IgD-negative memory B cell (primary cell): ENCODE measurements around the gene SRGN. TPM values are rescaled to one million over a fixed set of nuclear protein-coding genes. Genes with fewer than 3 reads are reported as not detected.
"Not testable (repeated sequence)": the region's sequence is repeated elsewhere in the genome, so short reads cannot be mapped to it uniquely, and the experiment has no call there.

Experiments used
- H3K27ac Mint-ChIP-seq, 3 donors: one replicate each; pipeline ENCODE4 v1.8.0; 2020 to 2022; ENCODE audit warnings: mild to moderate bottlenecking in 3 of 3, mixed read lengths in 3 of 3, moderate library complexity in 1 of 3
- H3K27me3 Mint-ChIP-seq: one replicate; pipeline ENCODE4 v1.8.0; 2021; ENCODE audit warnings: mixed read lengths
- H3K36me3 Mint-ChIP-seq: one replicate; pipeline ENCODE4 v1.8.0; 2020; ENCODE audit warnings: mild to moderate bottlenecking, mixed read lengths
- H3K4me1 Mint-ChIP-seq, 3 donors: one replicate each; pipeline ENCODE4 v1.8.0; 2020 to 2022; ENCODE audit warnings: mixed read lengths in 3 of 3, mild to moderate bottlenecking in 1 of 3
- H3K4me3 Mint-ChIP-seq, 4 donors: one replicate each; pipeline ENCODE4 v1.8.0; 2020 to 2022; ENCODE audit warnings: mild to moderate bottlenecking in 4 of 4, mixed read lengths in 4 of 4, moderate library complexity in 3 of 4
- H3K9me3 Mint-ChIP-seq, 3 donors: one replicate each; pipeline ENCODE4 v1.8.0; 2020 to 2021; ENCODE audit warnings: mixed read lengths in 3 of 3, mild to moderate bottlenecking in 1 of 3
- polyA plus RNA-seq: library from polyadenylated mRNA; unstranded; fragments of 300-500 nt; fragmentation: Illumina TruSeq; gene quantifications from one replicate; pipeline ENCODE4 v1.2.3, GENCODE V29; 2021

Gene SRGN, protein sequence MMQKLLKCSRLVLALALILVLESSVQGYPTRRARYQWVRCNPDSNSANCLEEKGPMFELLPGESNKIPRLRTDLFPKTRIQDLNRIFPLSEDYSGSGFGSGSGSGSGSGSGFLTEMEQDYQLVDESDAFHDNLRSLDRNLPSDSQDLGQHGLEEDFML
- 65.1 TPM for polyA plus RNA-seq

- Mint-ChIP-seq H3K9me3 (peaks cover 0 to 1% (median 0%) of the 10 kb centered on the region in 3 donors), H3K4me3 (peak within 1 kb of the TSS; percentile 85 to 96 (median 92)), H3K4me1 (peaks cover 36 to 48% (median 38%) of the 10 kb centered on the region in 3 donors), H3K27ac (peak within 1 kb of the TSS; percentile 91 to 95 (median 93)), H3K36me3 (no peaks in the 10 kb centered on the region), H3K27me3 (no peaks in the 10 kb centered on the region)
Measured at GRCh38 chr10:69087590-69088470, at the start of gene SRGN. TSS of gene SRGN (plus strand) at chr10:69088103. CDS start at chr10:69088158, 55 bp downstream.

DNA sequence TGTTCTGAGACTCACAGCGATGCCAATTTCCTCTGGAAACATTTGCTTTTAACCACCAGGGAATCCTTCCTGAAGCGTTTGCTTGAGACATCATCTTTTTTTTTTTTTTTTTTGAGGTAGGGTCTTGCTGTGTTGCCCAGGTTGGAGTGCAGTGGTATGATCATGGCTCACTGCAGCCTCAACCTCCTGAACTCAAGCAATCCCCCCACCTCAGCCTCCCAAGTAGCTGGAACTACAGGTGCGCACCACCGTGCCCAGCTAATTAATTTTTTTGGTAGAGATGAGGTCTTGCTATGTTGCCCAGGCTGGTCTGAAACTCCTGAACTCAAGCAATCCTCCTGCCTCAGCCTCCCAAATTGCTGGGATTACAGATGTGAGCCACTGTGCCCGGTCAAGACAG, 47.0 kb upstream of the SRGN start:
- H3K4me3 Mint-ChIP-seq, H3K36me3 Mint-ChIP-seq, H3K27ac Mint-ChIP-seq, H3K9me3 Mint-ChIP-seq, H3K27me3 Mint-ChIP-seq: not testable (repeated sequence)
- H3K4me1 Mint-ChIP-seq, result peaks cover 16 to 21% (median 20%) of the 10 kb centered on the region in 3 donors

DNA sequence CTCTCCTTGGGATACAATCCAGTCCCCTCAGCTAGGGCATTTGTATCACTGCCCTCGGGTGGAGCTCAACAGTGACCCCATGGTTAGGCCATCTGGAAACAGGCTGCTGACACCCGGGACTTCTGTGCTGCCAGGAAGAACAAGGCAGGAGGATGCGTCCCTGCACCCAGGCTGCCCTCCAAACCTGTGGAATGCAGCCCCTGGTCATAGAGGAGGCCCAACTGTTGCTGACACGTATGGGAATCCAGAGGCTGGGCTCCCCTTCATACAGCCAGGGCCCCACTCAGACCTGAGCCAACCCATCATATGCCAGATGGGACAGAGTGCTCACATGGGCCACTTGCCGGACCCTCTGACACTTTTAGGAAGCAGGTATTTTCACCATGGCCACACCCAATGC, 45.5 kb upstream of the SRGN start:
- no peak overlapping the region for H3K4me3 Mint-ChIP-seq
- no peaks in the 10 kb centered on the region for H3K27me3 Mint-ChIP-seq
- H3K9me3 Mint-ChIP-seq, result peaks cover 0 to under 1% (median 0%) of the 10 kb centered on the region in 3 donors
- H3K27ac Mint-ChIP-seq, result no peak overlapping the region
- peaks cover 17 to 21% (median 20%) of the 10 kb centered on the region in 3 donors for H3K4me1 Mint-ChIP-seq
- peaks cover 1% of the 10 kb centered on the region for H3K36me3 Mint-ChIP-seq

GRCh38 chr10:69042838-69043237, 45.1 kb upstream of the SRGN start:
- H3K27ac Mint-ChIP-seq, result no peak overlapping the region

DNA sequence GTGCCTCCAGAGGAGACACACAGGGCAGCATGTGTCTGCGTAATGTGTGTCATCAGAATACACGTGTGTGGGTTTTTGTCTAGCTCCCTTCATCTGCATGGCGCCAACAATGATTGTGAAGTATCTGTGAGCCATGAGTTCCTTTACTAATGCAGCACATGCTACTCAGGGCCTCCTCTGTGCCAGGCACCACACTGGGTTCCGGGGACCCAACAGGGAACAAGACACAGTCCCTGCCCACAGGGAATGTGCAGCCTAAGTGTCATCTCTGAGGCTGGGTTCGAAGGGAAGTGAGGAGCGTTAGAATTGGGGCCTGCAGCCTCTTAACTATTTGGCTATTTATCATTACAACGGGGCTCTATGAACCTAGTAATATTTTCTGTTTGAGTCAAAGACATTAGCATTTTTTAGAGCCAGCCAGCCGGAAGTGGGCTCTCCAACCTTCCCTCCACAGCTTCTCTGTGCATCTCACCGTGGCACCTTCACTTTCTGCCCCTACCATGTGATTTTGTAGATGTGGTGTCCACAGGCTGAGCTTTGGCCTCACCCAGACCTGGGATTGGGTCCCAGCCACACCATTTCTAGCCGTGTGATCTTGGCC, 43.9 kb upstream of the SRGN start:
- Mint-ChIP-seq H3K36me3 (peaks cover 1% of the 10 kb centered on the region), H3K27ac (peak overlapping the region; percentile 25 to 78 (median 63)), H3K4me3 (peak overlapping the region in 3 of 4 donors; percentile 76 to 91 (median 83)), H3K9me3 (no peaks in the 10 kb centered on the region), H3K27me3 (no peaks in the 10 kb centered on the region), H3K4me1 (peaks cover 17 to 23% (median 21%) of the 10 kb centered on the region in 3 donors)

More at GRCh38 chr10:69042838-69043237, 45.1 kb upstream of the SRGN start:
- H3K36me3 Mint-ChIP-seq, result peaks cover 1% of the 10 kb centered on the region
- no peak overlapping the region for H3K4me3 Mint-ChIP-seq
- H3K9me3 Mint-ChIP-seq, result no peaks in the 10 kb centered on the region
- H3K27me3 Mint-ChIP-seq, result no peaks in the 10 kb centered on the region
- H3K4me1 Mint-ChIP-seq, result peaks cover 17 to 21% (median 20%) of the 10 kb centered on the region in 3 donors

- Mint-ChIP-seq H3K27ac (peak overlapping the region; percentile 25 to 78 (median 63)), H3K27me3 (no peaks in the 10 kb centered on the region), H3K4me1 (peaks cover 17 to 24% (median 21%) of the 10 kb centered on the region in 3 donors), H3K9me3 (no peaks in the 10 kb centered on the region), H3K4me3 (peak overlapping the region in 3 of 4 donors; percentile 76 to 91 (median 83)), H3K36me3 (peaks cover 1% of the 10 kb centered on the region)
Measured at GRCh38 chr10:69044546-69044945, 43.4 kb upstream of the SRGN start.

DNA sequence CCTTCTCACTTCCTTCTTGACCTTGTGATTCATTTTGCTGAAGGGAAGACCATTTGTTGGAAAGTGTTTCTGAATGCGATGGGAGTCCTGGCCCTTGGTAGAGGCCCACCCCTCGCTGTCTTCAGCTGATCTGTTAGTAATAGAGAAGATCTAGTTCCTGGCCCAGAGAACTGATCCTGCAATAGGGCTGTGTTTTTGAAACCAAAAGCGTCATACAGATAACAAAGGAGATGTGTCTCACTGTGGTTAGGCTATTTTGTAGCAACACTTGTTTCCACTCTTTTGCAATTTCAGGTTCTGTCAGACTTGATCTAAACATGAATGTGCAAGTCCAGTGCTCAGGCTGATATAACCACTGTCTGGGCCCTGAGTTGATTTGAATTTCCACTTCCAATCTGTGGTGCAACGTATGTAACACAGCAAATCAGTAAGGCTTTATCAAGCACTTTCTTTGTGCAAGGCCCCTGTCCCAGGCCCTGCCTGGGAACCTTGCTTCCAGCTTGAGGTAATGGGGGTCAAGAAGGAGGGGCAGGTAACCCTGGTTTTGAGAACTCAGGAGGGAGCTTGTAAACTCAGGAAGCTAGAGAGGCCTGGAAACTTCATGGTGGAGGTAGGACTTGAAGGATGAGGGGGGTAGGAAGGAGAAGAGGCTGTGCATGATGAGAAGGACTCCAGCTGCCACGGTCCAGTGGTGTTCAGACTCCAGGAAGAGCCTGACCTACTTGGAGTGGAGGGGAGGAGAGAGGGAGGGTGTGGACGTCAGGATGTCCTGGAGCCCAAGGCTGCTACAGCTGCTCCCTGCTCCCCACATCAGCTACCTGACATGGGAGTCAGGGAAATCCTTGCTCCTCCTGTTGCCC, 42.2 kb upstream of the SRGN start:
- H3K4me3 Mint-ChIP-seq, result peak overlapping the region in 3 of 4 donors; percentile 30 to 60 (median 30)
- peak overlapping the region; percentile 1 to 90 (median 66) for H3K27ac Mint-ChIP-seq
- H3K9me3 Mint-ChIP-seq, result no peaks in the 10 kb centered on the region
- H3K27me3 Mint-ChIP-seq, result no peaks in the 10 kb centered on the region
- peaks cover 17 to 27% (median 21%) of the 10 kb centered on the region in 3 donors for H3K4me1 Mint-ChIP-seq
- H3K36me3 Mint-ChIP-seq, result no peaks in the 10 kb centered on the region

DNA sequence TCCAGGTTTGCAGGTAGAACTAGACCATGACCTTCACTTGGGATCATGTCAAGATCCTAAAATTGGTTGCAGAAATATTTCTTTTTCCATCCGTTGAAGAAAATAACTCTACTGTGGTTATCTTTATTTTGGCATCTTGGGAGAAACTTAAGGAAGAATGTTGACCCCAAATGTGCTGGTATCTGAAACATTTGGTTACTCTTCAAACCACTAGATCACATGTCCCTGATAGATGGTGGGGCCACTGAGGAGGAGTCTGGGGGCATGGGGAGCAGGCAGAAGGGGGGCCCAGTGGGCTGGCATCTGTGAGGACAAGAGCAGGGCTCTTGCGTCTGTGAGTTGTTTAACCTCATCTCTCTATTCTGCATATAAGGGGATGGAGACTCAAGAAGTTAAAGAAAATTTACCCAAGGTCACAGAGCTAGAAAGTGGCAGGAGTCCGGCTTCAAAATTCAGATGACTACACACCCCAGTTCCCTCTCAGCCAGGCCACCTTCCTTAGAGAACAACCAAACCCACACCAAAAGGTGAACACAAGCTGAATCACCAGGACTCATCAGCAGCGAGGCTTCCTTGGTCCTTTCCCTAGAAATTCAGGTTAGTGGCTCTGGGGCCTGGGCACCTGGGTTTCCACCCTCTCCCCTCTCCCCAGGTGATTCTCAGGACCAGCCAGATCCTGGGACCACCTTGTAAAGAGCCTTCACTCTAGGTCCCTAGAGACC, 40.6 kb upstream of the SRGN start:
- no peaks in the 10 kb centered on the region for H3K27me3 Mint-ChIP-seq
- H3K9me3 Mint-ChIP-seq, result no peaks in the 10 kb centered on the region
- H3K27ac Mint-ChIP-seq, result no peak overlapping the region
- H3K36me3 Mint-ChIP-seq, result no peaks in the 10 kb centered on the region
- H3K4me3 Mint-ChIP-seq, result no peak overlapping the region
- H3K4me1 Mint-ChIP-seq, result peaks cover 21 to 35% (median 21%) of the 10 kb centered on the region in 3 donors

DNA sequence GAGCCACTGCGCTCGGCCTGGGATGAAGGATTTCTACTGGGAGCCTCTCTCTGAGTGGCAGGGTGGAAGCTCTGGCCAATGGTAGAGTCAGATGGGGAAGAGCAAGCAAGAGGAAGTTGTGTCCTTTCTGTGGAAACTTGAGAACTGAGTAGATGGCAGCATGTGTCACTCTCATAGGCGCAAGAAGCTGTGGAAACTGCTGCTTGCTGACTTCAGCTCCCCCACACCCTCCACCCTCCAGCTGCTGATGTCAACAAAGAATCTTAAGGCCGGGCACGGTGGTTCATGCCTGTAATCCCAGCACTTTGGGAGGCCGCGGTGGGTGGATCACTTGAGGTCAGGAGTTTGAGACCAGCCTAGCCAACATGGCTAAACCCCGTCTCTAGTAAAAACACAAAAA, 39.8 kb upstream of the SRGN start:
- Mint-ChIP-seq H3K36me3 (no peaks in the 10 kb centered on the region), H3K9me3 (no peaks in the 10 kb centered on the region), H3K4me1 (peaks cover 21 to 38% (median 21%) of the 10 kb centered on the region in 3 donors), H3K27ac (no peak overlapping the region), H3K27me3 (no peaks in the 10 kb centered on the region), H3K4me3 (no peak overlapping the region)

GRCh38 chr10:69049566-69049961, 38.3 kb upstream of the SRGN start:
- Mint-ChIP-seq H3K4me1 (peaks cover 12 to 28% (median 13%) of the 10 kb centered on the region in 3 donors), H3K4me3 (no peak overlapping the region), H3K36me3 (no peaks in the 10 kb centered on the region), H3K27me3 (no peaks in the 10 kb centered on the region), H3K27ac (no peak overlapping the region), H3K9me3 (no peaks in the 10 kb centered on the region)

DNA sequence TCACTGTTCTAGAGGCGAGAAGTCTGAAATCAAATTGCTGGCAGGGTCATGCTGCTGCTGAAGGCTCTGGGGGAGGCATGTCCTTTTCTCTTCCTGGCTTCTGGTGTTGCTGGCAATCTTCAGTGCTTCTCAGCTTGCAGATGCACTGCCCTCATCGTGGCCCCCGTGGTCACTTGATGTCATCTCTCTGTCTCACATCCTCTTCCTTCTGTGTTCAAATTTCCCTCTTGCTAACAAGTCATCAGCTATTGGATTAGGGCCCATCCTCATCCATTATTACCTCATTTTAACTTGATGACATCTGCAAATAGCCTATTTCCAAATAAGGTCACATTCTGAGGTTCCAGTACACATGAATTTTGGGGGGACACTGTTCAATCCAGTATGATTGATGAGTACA, 36.6 kb upstream of the SRGN start:
- no peak overlapping the region for H3K27ac Mint-ChIP-seq
- H3K4me3 Mint-ChIP-seq, result no peak overlapping the region
- no peaks in the 10 kb centered on the region for H3K36me3 Mint-ChIP-seq
- H3K4me1 Mint-ChIP-seq, result peaks cover 0 to 24% (median 4%) of the 10 kb centered on the region in 3 donors
- no peaks in the 10 kb centered on the region for H3K9me3 Mint-ChIP-seq
- H3K27me3 Mint-ChIP-seq, result no peaks in the 10 kb centered on the region

DNA sequence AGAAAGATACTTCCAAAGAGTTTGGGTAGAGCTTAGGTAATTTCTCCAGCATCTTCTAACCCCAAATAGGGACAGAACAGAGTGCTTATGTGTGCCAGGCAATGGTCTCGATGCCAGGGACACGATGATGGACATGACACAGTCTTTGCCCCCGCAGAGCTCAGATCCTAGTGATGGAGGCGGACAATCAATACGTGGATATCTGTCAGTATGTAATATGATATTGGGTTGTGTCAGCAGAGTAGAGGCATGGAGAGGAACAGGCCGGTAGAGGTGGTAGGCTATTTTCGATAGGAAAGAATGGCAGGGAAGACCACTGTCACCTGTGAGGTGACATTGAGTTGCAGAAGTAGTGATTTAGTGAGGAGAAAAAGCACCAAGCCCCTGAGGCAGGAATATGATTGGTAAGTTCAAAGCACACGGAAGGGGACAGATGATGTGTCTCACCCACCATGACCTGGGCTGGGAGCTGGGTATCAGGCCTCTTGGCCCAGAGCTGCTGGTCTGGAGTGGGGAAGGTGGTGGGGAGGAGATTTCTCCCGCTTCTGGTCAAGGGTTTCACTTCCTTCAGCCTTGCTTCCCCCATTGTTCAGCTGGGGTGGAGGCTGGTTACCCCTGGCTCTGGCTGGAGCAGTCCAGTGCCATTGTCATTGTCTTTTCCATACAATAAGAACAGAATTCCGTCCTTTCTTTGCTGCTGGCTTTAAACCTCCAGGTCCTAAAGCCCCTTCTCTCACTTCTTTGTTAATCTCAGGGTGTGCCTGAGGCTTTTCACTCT, 36.0 kb upstream of the SRGN start:
- H3K4me1 Mint-ChIP-seq, result peaks cover 0 to 24% (median 4%) of the 10 kb centered on the region in 3 donors
- no peaks in the 10 kb centered on the region for H3K27me3 Mint-ChIP-seq
- H3K27ac Mint-ChIP-seq, result no peak overlapping the region
- no peak overlapping the region for H3K4me3 Mint-ChIP-seq
- no peaks in the 10 kb centered on the region for H3K36me3 Mint-ChIP-seq
- no peaks in the 10 kb centered on the region for H3K9me3 Mint-ChIP-seq

DNA sequence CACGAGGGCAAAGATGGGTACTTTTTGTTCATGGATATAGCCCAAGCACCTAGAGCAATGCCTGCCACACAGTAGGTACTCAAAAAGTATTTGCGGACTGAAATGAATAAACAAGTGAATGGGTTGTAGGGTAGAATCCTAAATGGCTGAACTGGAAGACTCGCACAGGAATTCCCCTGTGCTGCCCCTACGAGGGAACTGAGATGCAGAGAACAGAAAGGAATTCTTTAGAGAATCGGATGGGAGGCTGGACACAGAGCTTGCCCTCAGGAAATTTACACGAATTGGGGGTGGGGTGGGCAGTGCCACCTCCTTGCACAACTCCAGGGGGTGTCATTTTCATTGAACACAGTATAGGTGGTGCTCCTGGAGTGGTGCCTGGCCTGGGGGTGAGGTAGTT, 35.2 kb upstream of the SRGN start:
- Mint-ChIP-seq H3K4me3 (no peak overlapping the region), H3K4me1 (peaks cover 4 to 27% (median 6%) of the 10 kb centered on the region in 3 donors), H3K36me3 (no peaks in the 10 kb centered on the region), H3K27ac (no peak overlapping the region), H3K9me3 (no peaks in the 10 kb centered on the region), H3K27me3 (no peaks in the 10 kb centered on the region)
